Neutrophil (primary cell): ENCODE data around the gene TMEM255B.

ENCODE experiments used
- H3K27ac ChIP-seq: fragments of 200-600 bp; sonication (generic); 2 replicates; pipeline ENCODE4 v1.5.1; 2016; ENCODE audit warnings: mild to moderate bottlenecking, moderate library complexity
- H3K27me3 ChIP-seq: fragments of 200-600 bp; sonication (generic); 2 replicates; pipeline ENCODE4 v1.6.0; 2016; ENCODE audit warnings: mild to moderate bottlenecking
- H3K36me3 ChIP-seq: fragments of 200-600 bp; sonication (generic); 2 replicates; pipeline ENCODE4 v1.5.1; 2017
- H3K4me1 ChIP-seq, 2 experiments: fragments of 200-600 bp in 1 of 2; sonication (generic) in 1 of 2; 1 replicate in 1 of 2; 2 replicates in 1 of 2; pipeline versions ENCODE4 v1.5.1 to v1.6.1; 2013 to 2016; ENCODE audit warnings: low read depth in 1 of 2, low read length in 1 of 2, mild to moderate bottlenecking in 1 of 2, moderate library complexity in 1 of 2; ENCODE audit not compliant: control insufficient read depth in 1 of 2, insufficient read depth in 1 of 2
- H3K4me3 ChIP-seq, 2 experiments: fragments of 200-600 bp in 1 of 2; sonication (generic) in 1 of 2; 1 replicate in 1 of 2; 2 replicates in 1 of 2; pipeline ENCODE4 v1.5.1; 2013 to 2016; ENCODE audit warnings: low read depth in 1 of 2, low read length in 1 of 2, mild to moderate bottlenecking in 1 of 2, moderate library complexity in 1 of 2
- H3K9me3 ChIP-seq: fragments of 200-600 bp; sonication (generic); 2 replicates; pipeline ENCODE4 v1.5.1; 2016
- TF ChIP-seq, protein P1 (sequence below): fragments of 200-600 bp; sonication (generic); IDR thresholded peaks from 2 replicates; pipeline ENCODE4 v1.5.1; 2016; ENCODE audit warnings: antibody characterized with exemption

The TMEM255B gene

GRCh38 chr13:113813749-113814434 is 54.9 kb downstream of the TMEM255B start:
- no peaks in the 10 kb centered on the region for H3K27me3 ChIP-seq
- peaks cover 4 to 7% of the 10 kb centered on the region in 2 experiments for H3K4me1 ChIP-seq
- peaks cover under 1% of the 10 kb centered on the region for H3K9me3 ChIP-seq
- TF ChIP-seq, protein P1, sequence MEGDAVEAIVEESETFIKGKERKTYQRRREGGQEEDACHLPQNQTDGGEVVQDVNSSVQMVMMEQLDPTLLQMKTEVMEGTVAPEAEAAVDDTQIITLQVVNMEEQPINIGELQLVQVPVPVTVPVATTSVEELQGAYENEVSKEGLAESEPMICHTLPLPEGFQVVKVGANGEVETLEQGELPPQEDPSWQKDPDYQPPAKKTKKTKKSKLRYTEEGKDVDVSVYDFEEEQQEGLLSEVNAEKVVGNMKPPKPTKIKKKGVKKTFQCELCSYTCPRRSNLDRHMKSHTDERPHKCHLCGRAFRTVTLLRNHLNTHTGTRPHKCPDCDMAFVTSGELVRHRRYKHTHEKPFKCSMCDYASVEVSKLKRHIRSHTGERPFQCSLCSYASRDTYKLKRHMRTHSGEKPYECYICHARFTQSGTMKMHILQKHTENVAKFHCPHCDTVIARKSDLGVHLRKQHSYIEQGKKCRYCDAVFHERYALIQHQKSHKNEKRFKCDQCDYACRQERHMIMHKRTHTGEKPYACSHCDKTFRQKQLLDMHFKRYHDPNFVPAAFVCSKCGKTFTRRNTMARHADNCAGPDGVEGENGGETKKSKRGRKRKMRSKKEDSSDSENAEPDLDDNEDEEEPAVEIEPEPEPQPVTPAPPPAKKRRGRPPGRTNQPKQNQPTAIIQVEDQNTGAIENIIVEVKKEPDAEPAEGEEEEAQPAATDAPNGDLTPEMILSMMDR = no peak
- H3K27ac ChIP-seq = no peak overlapping the region
- H3K4me3 ChIP-seq = no peak overlapping the region
- H3K36me3 ChIP-seq = no peaks in the 10 kb centered on the region

- H3K36me3 ChIP-seq = no peaks in the 10 kb centered on the region
- H3K4me3 ChIP-seq = no peak overlapping the region
- no peak overlapping the region for H3K27ac ChIP-seq
- no peaks in the 10 kb centered on the region for H3K27me3 ChIP-seq
- TF ChIP-seq, protein P1 = no peak
- peaks cover 4 to 7% of the 10 kb centered on the region in 2 experiments for H3K4me1 ChIP-seq
- H3K9me3 ChIP-seq = no peaks in the 10 kb centered on the region
These were observed 55.4 kb downstream of the TMEM255B start for GRCh38 chr13:113814435-113814821.

DNA sequence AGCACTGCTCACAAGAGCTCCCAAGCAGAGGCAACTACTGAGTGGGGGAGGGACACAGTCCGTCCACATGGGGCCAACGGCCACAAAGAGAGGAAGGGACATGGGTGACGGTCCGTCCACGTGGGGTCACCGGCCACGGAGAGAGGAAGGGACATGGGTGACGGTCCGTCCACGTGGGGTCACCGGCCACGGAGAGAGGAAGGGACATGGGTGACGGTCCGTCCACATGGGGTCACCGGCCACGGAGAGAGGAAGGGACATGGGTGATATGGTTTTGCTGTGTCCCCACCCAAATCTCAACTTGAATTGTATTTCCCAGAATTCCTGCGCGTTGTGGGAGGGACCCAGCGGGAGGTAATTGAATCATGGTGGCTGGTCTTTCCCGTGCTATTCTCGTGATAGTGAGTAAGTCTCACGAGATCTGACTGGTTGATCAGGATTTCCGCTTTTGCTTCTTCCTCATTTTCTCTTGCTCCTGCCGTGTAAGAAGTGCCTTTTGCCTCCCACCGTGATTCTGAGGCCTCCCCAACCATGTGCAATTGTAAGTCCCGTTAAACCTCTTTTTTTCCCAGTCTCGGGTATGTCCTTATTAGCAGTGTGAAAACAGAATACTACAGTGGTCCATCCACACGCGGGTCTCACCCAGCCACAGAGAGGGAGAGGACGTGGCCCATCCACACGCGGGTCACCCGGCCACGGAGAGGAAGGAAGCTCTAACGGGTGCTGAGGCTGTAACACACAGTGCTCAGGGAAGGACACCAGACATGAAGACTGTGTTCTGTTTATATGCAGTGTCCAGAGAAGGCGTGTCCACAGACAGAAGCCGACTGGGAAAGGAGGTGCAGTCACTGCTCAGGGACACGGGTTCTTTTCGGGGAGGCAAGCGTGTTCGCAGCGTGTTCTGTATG is 56.4 kb downstream of the TMEM255B start:
- H3K9me3 ChIP-seq = no peaks in the 10 kb centered on the region
- peaks cover 4 to 7% of the 10 kb centered on the region in 2 experiments for H3K4me1 ChIP-seq
- peak overlapping the region; percentile 58 for H3K27ac ChIP-seq
- peak overlapping the region in 1 of 2 experiments; percentile 16 for H3K4me3 ChIP-seq
- no peaks in the 10 kb centered on the region for H3K27me3 ChIP-seq
- TF ChIP-seq, protein P1 = no peak
- H3K36me3 ChIP-seq = no peaks in the 10 kb centered on the region

DNA sequence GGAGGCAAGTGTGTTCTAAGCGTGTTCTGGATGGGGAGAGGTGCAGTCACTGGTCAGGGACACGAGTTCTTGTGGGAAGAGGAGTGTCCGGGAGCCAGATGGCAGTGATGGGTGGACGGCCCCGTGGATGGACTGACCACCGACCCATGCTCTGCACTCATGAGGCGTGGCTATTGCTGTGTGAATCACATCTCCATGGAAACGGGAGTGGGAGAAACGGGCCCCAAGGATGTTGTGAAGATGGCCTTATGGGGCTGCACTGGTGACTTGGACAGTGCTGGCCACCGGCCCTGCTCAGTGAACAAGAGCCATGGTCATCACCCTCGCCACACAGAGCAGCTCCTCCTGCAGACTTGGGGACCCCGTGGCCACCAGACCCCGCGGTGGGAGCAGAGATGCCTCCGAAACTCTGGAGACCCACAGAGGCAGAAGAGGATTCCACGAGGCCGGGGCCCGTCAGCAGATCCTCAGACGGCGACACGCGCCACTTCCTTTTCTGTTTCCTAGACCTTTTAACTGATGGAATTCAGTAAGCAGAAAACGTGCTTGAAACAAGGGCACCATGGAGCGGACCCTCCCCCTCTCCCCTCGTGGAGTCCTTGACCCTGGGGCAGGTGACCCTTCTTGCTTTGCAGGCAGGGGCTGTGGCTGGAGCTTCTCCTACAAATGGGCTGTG is 57.4 kb downstream of the TMEM255B start:
- Histone ChIP-seq H3K27me3 (no peaks in the 10 kb centered on the region), H3K27ac (no peak overlapping the region), H3K9me3 (no peaks in the 10 kb centered on the region), H3K4me1 (peaks cover 4 to 7% of the 10 kb centered on the region in 2 experiments), H3K36me3 (no peaks in the 10 kb centered on the region), H3K4me3 (no peak overlapping the region)
- TF ChIP-seq, protein P1 = no peak

DNA sequence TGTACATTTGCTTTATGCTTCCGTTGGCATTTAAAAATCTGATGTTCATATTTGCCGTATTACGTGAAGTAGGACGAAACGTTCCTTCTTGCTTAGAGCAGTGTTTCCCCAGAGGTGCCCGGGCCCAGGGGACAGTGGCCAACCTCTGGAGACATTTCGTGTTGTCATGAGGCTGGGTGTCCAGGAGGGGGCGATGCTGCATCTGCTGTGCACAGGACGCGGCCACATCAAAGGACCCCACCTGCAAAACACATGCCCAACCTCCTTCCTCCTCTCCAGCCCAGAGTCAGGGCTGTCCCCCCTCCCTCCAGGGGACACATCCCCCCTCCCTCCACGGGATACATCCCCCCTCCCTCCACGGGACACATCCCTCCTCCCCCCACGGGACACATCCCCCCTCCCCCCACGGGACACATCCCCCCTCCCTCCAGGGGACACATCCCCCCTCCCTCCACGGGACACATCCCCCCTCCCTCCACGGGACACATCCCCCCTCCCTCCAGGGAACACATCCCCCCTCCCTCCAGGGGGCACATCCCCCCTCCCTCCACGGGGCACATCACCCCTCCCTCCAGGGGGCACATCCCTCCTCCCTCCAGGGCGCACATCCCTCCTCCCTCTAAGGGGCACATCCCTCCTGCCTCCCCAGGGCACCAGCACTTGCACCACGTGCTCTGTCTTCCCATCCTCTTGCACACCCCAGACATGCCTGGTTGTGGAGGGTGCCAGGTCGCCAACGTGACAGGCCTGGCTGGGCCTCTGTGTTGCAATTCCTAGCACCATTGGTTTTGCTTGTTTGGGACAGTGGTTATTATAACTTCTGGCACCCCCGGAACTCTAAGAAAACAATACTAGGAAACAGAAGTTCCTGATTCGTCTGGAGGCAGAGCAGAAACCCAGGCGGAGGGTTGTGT is 58.2 kb downstream of the TMEM255B start:
- Histone ChIP-seq H3K4me3 (no peak overlapping the region), H3K27ac (no peak overlapping the region), H3K9me3 (no peaks in the 10 kb centered on the region), H3K36me3 (no peaks in the 10 kb centered on the region), H3K4me1 (peaks cover 4 to 7% of the 10 kb centered on the region in 2 experiments), H3K27me3 (no peaks in the 10 kb centered on the region)
- TF ChIP-seq, protein P1 = peak; percentile 66
